HG03457 (cell line): ENCODE measurements around the gene LIX1.
A peak's percentile ranks its signal among the peaks of the same experiment; 100 is the strongest.
"Not testable (repeated sequence)": the region's sequence is repeated elsewhere in the genome, so short reads cannot be mapped to it uniquely, and the experiment has no call there.

Experiments used
- ATAC-seq: cut with Tn5 transposase; IDR thresholded peaks from one replicate; pipeline ENCODE4 v1.9.1; 2021; ENCODE audit warnings: moderate number of reproducible peaks; ENCODE audit not compliant: unreplicated experiment

The LIX1 gene

DNA sequence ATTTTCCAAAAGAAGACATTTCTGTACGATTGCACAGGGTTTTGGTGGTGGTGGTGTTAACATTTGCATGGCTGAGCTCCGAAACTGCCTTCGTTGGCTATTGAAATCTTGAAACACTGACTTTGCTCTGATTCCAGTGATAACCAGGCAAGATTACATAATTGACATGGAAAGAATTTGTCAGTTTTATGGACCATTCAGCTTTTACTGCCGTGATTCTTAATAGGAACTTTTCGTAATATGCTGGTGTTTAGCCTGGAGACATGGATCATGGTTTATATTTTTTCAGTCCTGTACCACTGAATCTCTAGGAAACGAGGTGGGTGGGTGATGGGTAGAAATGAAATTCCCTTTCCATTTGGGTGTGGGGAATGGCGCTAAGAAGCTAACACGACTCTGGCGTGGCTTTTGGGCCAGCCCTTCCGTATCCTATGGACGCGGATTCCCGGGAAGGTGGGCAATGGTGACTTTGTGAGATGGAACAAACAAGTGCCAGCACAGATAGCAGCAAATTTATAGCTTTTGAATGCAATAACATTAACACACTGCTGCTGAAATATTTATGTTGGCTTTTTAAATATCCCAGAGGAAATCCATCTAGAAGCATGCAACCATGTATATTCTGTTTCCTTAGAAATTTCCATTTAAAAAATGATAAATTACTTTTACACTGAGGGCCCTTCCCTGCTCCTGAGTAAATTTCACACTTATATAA lies 36.8 kb downstream of the LIX1 start:
- no peak for ATAC-seq

DNA sequence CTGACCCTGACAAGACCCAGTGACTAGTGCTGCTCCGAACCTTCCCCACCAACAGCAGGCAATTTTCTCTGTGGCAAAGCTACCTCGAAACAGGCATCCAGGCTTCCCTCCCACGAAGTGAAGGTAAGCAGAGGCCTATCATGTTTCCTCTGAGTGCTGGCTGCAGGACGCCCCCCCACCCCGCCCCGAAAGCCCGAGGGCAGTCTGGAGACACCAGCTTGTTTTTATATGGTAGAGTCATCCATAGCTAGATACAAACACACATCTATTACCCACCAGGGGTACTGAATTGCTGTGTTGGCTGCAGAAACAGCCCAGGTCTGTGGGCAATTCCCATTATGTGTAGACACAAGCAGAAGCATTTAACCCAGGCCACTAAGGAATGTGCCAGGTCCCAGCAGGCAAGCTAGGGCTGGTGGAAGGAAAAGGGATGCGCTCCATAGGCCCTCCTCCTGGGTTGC lies 40.4 kb downstream of the LIX1 start:
- ATAC-seq: no peak

DNA sequence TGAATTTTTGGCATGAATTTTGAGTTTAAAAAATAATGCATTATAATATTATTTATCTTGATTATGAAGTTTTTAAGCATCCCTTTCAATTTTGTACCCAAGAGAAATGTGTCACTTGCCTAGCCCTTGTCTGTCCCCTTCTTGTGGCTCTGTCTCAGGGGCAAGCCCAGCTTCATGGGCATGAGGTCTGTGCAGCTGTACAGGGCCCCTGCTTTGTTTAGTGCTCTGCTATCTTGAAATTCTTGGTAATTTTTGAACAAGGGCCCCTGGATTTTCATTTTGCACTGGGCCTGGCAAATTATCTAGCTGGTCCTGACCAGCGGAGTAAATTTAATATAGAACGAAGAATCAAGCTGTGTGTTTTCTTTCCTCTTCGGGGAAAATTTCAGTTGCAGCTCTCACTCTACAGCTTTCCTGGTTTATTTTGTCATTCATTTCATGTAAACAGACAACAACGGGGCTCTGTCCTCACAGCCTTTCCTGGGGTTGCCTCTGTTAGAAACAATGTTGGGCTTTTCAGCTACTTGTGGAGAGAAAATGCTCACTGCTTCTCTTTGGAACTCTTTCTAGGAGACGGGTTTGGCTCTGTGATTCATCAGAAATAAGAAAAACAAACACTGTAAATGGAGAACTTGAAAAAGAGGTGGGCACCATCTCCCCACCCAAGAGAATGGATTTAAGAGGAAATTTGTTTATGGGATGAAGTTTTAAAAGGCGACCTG lies 41.1 kb downstream of the LIX1 start:
- no peak for ATAC-seq

DNA sequence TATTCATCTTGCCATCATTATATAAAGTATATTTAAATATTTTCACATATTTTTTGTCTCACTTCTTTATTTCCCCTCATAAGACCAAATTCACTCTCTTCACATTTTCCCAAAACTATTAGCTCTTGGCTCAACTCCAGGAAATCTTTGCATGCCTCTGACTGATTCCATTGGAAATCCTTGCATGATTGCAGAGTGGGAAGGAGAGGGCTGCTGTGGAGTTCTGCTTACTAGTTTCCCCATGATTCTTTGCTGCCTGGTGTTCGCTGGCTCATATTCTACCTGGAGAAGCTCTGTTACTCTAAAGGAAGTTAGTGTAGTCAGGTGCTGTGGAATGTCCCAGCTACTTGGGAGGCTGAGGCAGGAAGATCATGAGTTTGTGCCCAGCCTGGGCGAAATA lies 41.9 kb downstream of the LIX1 start:
- ATAC-seq: no peak

DNA sequence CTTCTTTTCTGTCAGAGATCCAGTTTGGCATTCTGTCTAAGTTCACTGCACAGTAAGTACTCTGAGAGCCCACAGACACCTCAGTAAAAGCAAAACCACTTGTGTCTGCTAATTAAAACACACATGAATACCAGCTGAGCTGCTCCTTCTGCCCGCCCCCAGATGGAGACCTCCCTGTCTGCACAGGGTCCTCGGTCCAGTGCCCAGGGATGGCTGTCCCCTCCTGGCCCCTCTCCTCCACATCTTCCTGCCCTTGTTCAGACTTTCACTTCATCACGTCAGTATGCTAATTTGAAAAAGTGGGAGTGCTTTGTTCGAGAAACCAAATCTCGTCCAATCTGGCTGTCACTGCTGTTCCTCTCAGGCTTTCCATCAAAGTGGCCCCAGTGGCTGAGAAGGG lies 43.5 kb downstream of the LIX1 start:
- no peak for ATAC-seq

DNA sequence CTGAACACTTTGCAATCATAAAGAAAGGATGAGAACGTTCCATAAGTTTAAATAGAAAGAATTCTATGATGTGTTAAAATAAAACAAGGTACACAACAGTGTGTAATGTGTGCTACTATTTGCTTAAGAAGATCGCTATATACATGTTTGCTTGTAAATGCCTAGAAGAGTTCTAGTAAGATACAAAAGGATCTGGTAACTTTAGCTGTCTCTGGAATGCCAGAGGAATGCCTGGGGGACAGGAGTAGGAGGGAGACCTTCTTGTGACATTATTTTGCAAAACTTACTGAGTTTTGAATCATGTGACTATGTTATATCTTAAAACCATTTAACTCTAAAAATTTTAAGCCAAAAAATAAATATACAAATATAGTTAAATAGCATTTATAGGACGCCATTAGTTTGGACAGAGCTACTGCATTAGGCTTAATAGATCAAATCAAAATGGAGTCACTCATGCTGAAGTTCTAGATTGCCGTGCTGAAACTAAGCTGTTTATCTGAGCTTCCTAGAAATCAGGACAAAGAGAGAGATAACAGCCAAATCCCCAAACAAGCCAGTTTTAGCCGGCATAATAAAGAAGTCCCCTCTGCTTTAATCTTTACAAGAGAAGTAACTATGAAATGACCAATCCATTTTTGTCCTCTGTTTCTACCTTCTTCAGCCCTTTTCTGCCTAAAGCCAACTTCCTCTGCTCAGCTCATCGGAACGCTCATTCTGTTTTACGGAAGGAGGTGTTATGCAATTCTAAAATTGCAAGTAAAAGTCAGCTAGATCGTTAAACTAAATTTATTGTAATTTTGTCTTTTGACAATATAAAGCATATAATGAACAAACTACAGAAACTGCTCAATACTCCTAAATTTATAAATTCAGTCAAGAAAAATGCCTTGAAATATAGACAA lies 44.8 kb downstream of the LIX1 start:
- ATAC-seq: no peak

DNA sequence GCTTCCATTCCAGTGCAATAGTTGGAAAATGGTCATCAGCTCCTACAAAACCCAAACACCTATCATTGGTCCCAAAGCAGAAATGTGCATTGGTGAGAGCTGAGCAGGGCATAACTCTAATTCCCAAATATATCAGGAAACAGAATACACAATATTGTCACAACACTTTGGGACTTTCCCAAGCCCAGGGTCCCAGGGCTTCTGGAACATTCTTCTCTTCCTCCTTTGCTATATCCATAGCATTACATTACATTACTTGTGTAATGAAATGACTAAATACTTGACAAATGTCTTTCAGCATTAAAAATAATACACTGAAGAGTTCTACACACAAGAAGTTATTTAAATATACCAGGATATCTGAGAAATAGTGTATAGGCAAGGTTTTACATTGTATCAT lies 45.6 kb downstream of the LIX1 start:
- ATAC-seq: no peak

DNA sequence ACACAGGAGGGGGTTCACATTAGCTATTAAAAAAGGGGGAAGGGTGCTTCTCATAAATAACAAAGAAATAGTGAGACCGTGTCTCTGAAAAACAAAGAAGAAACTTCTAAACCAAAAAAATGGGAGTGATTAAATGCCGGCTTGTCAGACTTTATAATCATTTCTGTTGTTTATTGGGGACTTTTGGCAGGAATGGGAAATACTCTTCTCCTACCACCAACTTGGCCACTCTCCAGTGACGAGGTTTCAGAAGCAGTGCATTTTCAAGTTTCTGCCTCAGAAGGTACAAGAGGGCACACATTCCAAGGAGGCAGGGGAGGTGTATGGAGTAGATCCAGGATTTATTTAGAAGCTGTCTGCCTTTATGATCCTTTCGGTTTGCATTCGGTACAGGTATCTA lies 46.2 kb downstream of the LIX1 start:
- ATAC-seq: no peak

DNA sequence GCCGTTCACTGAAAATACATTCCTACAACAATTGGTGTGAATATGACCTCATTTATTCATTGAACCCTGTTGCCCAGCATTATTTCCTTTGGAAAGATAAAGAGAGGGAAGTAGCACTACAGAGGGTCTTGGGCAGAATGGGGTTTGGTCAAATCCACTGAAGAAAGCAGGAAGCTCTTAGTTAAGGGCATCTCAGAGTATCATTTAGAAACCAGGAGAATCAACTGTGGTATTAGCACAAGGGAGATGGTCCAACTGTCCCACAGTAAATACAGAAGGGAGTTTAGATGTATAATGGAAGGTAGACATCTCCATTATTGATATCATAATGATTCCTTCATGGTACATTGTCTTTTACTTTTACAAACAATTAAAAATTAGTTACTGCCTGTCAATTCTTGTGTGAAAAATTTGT lies 47.1 kb downstream of the LIX1 start:
- ATAC-seq: peak; percentile 38

DNA sequence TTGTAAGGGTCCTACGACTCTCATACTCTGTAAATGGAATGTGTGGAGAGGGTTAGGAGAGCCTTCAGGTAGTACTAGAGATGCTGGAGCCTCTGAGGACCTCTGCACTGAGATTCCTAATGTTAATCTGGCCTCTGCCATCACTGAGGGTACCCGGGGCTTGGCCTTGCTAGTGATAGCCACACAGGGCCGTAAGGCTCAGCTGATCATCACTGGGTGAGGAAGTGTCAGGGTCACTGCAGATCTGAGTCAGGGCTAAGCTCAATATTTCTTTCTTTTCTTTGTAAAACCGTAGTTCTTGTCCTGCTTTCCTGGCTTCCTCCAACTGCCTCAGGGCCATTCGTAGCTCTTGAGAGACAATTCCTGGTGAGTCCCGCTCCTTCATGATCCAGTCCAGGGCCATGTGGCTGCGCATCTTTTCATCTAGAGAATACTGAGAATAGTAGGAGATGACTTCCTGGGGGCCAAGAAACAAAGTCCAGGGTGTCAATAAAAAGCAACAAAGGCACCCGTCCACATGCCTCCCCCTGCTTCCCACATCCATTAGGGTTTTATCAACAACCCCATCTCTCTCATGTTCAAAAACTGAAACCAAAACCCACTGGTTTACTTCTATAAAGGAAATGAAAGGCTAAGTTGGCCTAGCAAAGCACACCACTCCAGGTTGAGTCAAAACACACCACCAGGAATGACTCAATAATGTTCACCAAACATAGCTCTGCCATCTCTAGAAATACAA lies 47.7 kb downstream of the LIX1 start:
- peak; percentile 97 for ATAC-seq

DNA sequence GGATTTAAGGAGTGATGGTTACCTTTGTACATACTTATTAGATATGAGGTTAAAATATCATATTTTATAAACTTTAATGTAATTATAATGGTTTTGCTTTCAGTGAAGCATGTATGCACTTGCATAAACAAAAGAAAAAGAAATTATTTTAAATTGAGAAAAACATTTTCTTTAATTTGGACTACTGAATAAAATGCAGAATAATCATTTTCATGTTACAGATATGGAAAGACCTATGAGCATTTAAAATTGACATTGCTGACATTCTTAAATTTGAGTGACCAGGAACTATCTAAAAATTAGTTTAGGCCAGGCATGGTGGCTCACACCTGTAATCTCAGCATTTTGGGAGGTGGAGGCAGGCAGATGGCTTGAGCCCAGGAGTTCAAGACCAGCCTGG lies 49.2 kb downstream of the LIX1 start:
- no peak for ATAC-seq

DNA sequence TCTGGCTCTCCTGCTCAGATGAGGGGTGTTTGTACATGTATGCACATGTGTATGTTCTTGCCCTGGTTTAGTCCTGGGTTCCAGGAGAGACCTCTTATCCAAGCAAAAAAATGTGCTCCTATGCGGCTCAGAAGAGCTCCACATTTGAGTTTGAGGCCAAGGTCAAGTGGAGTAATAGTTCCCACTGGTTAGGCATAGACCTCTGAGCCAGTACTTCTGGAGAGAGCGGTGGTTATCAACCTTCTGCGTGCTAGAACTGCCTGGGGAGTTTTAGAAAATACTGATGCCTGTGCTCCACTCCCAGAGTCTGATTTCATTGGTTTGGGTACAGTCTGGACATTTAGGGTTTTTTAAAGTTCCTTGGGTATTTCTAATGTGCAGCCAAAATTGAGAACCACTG lies 51.5 kb downstream of the LIX1 start:
- no peak for ATAC-seq

DNA sequence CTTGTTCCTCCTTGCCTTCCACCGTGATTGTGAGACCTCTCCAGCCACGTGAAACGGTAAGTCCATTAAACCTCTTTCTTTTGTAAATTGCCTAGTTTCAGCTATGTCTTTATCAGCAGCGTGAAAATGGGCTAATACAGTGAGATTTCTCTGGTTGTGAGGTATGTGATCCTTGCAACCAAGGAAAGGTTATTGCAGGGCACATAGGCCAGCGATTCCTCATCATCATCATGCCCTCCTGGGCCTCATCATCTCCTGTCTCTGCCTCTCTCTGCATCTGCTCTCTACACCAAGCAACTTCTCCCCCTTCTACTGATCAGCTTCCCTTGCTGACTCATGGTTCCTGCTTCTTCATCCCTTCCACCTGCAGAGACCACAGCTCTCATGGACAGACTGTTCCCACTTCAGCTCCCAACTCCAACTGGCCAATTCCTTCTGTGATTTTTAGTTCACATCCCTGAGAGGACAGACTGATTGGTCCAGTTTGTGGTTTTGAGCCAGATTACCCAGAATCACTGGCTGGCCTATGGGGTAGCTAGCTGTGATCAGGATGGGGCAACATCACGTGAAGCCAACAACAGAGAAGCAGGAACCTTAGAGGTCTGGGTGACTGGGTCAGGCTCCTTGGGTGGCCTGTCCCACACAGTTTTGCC lies 53.1 kb downstream of the LIX1 start:
- no peak for ATAC-seq

DNA sequence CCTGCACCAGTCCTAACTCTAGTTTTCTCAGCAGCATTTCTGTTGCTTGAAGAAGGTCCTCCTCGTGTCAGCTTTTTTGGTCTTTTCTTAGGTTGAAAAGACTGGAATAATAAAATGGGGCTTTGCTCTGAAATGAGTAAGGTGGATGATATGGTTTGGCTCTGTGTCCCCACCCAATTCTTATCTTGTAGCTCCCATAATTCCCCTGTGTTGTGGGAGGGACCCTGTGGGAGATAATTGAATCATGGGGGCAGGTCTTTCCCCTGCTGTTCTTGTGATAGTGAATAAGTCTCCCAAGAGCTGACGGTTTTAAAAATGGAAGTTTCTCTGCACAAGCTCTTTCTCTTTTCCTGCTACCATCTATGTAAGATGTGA lies 53.6 kb downstream of the LIX1 start:
- no peak for ATAC-seq

DNA sequence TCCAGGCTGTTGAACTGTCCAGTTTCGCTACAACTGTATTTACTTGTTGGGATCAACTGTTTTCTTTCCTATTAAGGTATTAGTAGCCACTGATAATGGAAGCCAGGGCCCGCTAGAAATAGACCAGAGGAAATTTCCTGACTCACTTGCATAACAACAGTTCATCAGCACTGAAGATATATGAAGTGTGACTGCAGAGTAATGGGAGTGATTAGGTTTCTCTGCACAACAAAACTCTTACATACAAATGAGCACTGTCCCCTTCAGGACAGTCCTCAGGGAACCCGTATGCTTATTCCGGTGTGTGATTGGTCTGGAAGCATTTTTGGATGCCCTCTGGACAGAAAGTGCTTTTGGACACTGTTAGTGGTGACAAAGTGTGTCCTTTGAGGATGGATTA lies 55.3 kb downstream of the LIX1 start:
- no peak for ATAC-seq

DNA sequence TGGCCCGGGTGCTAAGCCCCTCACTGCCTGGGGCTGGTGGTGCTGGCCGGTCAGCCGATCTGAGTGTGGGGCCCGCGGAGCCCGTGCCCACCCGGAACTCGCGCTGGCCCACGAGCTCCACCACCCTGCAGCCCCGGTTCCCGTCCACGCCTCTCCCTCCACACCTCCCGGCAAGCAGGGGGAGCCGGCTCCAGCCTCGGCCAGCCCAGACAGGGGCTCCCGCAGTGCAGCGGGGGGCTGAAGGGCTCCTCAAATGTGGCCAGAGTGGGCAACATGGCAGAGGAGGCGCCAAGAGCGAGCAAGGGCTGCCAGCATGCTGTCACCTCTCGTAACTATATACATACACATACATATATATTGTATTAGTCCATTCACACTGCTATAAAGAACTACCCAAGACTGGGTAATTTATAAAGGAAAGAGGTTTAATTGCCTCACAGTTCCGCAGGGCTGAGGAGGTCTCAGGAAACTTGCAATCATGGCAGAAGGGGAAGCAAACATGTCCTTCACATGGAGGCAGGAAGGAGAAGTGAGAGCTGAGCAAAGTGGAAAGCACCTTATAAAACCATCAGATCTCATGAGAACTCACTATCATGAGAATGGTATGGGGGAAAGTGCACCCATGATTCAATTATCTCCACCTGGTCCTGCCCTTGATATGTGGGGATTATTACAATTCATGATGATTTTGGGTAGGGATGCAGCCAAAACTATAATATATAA lies 56.8 kb downstream of the LIX1 start:
- no peak for ATAC-seq

DNA sequence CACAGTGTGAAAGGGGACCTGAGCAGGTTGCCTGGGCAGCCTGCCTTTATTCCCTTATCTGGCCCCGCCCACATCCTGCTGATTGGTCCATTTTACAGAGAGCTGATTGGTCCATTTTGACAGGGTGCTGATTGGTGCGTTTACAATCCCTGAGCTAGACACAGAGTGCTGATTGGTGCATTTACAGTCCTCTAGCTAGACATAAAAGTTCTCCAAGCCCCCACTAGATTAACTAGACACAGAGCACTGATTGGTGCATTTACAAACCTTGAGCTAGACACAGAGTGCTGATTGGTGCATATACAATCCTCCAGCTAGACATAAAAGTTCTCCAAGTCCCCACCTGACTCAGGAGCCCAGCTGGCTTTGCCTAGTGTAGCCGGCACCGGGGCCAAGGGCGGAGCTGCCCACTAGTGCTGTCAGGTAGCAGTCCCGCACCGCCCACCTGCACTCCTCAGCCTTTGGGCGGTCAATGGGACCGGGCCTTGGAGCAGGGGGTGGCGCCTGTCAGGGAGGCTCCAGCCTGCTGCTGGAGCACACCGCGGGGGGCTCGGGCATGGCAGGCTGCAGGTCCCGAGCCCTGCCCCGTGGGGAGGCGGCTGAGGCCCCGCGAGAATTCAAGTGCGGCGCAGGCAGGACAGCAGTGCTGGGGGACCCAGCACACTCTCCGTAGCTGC lies 57.5 kb downstream of the LIX1 start:
- ATAC-seq: not testable (repeated sequence)

DNA sequence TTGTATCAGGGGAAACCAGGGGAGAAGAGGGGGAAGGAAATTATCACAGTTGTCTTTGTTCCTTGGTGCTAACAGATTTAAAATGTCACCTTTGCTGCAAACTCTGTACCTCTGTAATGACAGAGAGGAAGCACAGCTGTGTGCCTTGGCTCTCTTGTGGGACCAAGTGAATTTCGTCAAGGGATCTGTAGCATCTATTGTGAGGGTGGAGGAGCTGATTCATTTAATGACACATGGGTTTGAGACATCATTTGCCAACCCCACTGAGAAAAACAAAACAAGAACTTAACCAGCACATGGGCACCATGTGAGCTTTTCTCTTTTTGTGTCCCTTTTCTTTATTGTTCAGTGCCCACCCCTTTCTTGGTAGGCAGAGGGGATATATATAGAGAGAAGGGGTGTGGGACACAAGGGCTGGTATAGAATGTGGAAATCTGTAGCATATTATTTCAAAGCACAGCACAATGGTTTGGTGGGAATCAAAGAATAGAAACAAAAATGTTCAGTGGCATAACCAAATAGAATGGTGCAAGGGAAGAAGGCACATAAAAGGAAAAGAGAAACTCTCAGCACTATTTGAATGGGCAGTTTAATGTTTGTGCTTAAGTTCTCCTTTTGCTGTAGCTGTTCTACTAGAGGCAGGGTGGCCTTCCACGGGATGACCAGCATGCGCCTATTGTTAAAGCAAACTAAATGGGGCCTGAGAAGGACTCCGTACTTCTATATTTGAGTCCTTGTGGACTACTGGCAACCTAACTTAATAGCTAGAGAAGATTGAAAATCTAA lies 63.3 kb downstream of the LIX1 start:
- no peak for ATAC-seq
